ENCODE results near the gene BMI1. TPM values are rescaled to one million over a fixed set of nuclear protein-coding genes. Genes with fewer than 3 reads are reported as not detected.

BMI1 gene
- total RNA-seq, 1 donor from 2014 or later = 59.3 TPM

DNA sequence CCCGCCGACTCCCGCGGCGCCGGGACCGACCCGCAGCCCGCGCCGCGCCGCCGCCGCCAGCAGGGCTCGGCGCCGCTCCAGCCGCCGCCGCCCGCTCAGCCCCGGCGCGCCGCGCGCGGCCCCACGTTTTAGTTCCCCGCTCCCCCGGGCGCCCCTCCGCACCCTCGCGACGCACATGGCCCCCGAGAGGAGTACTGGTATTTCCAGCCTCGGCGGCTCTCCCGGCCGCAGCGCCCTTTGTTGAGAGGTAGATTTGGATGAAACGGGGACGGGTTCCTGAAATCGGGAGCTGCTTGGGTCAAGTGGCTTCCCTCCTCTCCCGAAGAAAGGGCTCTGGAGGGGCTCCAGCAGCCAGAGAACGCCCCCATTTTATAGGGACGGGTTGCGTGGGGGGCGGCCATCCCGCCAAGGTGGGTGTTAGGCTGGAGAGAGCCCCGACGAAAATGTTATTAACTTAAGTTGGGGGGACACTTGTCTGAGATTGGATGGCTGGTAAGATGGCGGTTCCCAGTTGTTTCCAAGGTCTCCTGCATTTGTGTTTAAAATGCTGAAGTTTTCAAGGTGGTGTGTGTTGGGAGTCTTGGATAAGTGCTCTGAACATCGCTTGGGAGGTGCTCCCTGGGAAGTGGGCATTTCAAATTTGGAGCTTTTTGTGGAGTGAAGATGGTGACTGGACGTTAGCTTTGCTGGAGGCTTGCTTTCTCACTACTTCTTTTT is 1.2 kb downstream of the BMI1 start:
- peak overlapping the region; percentile 91 for H3K27ac Mint-ChIP-seq
- DNase-seq (ENCODE audit: low spot score) = peak; percentile 12
- peak overlapping the region; percentile 90 for H3K4me3 Mint-ChIP-seq
- H3K4me1 Mint-ChIP-seq (ENCODE audit: low read depth) = peaks cover 75% of the 10 kb centered on the region
- peaks cover 36% of the 10 kb centered on the region for H3K36me3 Mint-ChIP-seq (ENCODE audit: low read depth)
- intact Hi-C loops (cut with micrococcal nuclease) = loop anchor here (1.0 to 5.0 kb wide), 4 partner anchors 75 to 790 kb away; partner anchors contain the start of genes MLLT10 and PIP4K2A
- H3K27me3 Mint-ChIP-seq (ENCODE audit: insufficient read depth) = peaks cover 32% of the 10 kb centered on the region
- no peaks in the 10 kb centered on the region for H3K9me3 Mint-ChIP-seq

DNA sequence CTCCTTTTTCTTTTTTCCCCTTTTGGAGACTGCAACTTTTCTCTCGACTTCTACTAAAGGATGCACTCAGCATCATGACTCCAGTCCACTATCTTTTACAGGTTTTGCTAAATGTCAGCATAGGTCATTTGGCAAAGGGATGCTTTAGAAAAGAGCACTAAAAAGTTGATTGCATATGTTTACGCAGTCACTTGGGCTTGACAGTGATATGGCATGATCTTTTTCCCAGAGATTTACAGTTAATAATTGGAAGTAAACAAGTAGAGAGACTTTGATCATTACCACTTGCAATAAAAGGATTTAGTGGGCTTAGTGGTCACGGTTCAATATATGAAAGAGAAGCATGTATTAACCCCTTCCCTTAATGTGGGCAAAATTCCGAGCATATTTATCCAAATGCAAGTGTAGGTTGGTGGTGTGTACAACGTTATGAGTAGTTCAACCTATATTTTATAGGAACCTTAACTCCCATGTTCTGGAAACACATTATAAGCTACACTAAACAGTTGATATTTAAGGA is 1.8 kb downstream of the BMI1 start:
- H3K4me1 Mint-ChIP-seq (ENCODE audit: low read depth) = peaks cover 69% of the 10 kb centered on the region
- peak overlapping the region; percentile 90 for H3K4me3 Mint-ChIP-seq
- no peak for DNase-seq (ENCODE audit: low spot score)
- H3K27ac Mint-ChIP-seq = peak overlapping the region; percentile 91
- H3K27me3 Mint-ChIP-seq (ENCODE audit: insufficient read depth) = peaks cover 32% of the 10 kb centered on the region
- intact Hi-C loops (cut with micrococcal nuclease) = loop anchor here (5.0 kb wide), 2 partner anchors 390 to 790 kb away; partner anchors contain the start of genes MLLT10 and PIP4K2A
- H3K9me3 Mint-ChIP-seq = no peaks in the 10 kb centered on the region
- peaks cover 40% of the 10 kb centered on the region for H3K36me3 Mint-ChIP-seq (ENCODE audit: low read depth)

DNA sequence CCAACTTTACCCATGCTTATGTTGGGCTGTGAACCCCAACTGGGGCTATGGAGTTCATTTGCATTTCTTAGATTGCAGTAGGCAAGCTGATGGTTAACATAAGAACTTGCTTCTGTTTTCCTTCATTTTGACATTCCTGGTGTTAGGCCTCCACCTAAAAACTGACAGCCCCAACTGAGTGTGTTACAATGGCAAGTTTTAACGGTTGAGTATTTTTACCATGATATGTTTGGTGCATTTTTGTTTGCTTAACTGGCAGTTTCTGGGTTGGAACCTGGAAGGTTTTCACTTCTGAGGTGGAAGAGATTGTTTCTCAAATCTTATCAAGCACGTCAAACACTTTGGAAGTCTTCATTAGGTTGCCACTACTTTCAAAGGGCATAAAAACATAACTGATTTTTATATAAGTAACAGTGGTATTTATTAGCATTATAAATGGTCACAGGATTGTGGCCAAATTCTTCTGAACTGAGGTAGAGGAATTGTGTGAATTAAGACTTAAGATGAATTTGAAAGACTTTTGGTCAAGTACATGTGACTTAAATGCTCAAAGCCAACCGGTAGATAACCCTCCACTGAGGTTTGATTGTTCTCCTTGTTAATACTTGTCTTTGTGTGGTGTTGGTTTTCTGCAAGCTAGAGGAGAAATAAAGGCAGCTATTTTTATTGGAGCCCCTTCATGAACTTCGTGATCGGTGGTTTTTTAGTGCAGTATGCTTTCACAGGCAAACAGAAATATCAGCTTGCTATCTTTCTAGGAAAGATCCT is 2.8 kb downstream of the BMI1 start:
- H3K27me3 Mint-ChIP-seq (ENCODE audit: insufficient read depth) = peaks cover 32% of the 10 kb centered on the region
- H3K36me3 Mint-ChIP-seq (ENCODE audit: low read depth) = peaks cover 37% of the 10 kb centered on the region

DNA sequence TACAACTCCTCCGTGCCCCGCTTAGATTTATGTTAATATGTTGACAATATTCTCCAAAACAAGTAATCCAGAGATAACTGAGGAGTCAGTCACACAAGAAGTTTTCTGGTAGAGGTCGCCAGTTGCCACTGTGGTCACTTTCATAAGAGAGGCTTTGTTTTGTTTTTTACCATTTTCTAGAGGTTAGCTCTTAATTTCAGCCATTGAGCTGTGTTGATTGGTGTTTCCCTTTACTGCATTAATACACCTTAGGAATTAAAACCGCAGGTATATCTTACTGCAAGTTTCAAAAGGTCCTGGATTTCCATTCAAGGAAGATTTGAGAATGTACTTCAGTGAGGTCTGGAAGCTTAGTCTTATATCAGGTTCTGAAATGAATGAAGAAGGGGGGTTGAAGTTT is 3.5 kb downstream of the BMI1 start:
- Mint-ChIP-seq H3K36me3 (ENCODE audit: low read depth) (peaks cover 37% of the 10 kb centered on the region), H3K9me3 (no peaks in the 10 kb centered on the region), H3K4me1 (ENCODE audit: low read depth) (peaks cover 52% of the 10 kb centered on the region), H3K27me3 (ENCODE audit: insufficient read depth) (peaks cover 32% of the 10 kb centered on the region), H3K4me3 (peak overlapping the region; percentile 90), H3K27ac (peak overlapping the region; percentile 11)
- intact Hi-C loops (cut with micrococcal nuclease) = loop anchor here (2.0 to 5.0 kb wide), 3 partner anchors 322 to 792 kb away; partner anchors contain the start of genes DNAJC1, MLLT10 and PIP4K2A
- DNase-seq (ENCODE audit: low spot score) = no peak

More for the DNA sequence above, 2.8 kb downstream of the BMI1 start:
- peaks cover 59% of the 10 kb centered on the region for H3K4me1 Mint-ChIP-seq (ENCODE audit: low read depth)
- intact Hi-C loops (cut with micrococcal nuclease) = loop anchor here (2.0 to 5.0 kb wide), 3 partner anchors 321 to 791 kb away; partner anchors contain the start of genes DNAJC1, MLLT10 and PIP4K2A
- DNase-seq (ENCODE audit: low spot score) = no peak
- H3K27ac Mint-ChIP-seq = no peak overlapping the region
- no peaks in the 10 kb centered on the region for H3K9me3 Mint-ChIP-seq
- peak overlapping the region; percentile 90 for H3K4me3 Mint-ChIP-seq

DNA sequence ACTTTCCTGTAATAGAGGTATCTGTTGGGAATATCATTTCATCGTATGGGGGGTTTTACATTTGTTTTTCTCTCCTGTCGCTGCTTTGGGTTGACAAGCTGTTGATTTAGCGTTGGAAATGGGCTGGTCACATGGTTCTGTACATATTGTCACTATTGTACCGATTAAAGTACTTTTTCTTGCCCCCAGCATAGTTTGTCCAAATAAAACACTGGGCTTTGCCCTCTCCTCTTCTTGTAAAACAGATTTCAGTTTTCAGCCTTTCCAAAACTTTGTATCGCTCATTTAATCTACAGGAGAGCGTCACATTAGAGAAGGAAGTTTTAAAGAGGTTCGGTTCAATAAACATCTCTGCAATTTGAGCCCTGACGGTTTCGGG is 4.0 kb downstream of the BMI1 start:
- H3K36me3 Mint-ChIP-seq (ENCODE audit: low read depth) = peaks cover 41% of the 10 kb centered on the region
- H3K4me1 Mint-ChIP-seq (ENCODE audit: low read depth) = peaks cover 48% of the 10 kb centered on the region
- H3K9me3 Mint-ChIP-seq = no peaks in the 10 kb centered on the region
- peaks cover 34% of the 10 kb centered on the region for H3K27me3 Mint-ChIP-seq (ENCODE audit: insufficient read depth)
- H3K4me3 Mint-ChIP-seq = peak overlapping the region; percentile 90
- H3K27ac Mint-ChIP-seq = peak overlapping the region; percentile 76
- intact Hi-C loops (cut with micrococcal nuclease) = loop anchor here (1.0 to 5.0 kb wide), 5 partner anchors 8 to 793 kb away; partner anchors contain the start of genes DNAJC1, MLLT10 and PIP4K2A
- DNase-seq (ENCODE audit: low spot score) = no peak

DNA sequence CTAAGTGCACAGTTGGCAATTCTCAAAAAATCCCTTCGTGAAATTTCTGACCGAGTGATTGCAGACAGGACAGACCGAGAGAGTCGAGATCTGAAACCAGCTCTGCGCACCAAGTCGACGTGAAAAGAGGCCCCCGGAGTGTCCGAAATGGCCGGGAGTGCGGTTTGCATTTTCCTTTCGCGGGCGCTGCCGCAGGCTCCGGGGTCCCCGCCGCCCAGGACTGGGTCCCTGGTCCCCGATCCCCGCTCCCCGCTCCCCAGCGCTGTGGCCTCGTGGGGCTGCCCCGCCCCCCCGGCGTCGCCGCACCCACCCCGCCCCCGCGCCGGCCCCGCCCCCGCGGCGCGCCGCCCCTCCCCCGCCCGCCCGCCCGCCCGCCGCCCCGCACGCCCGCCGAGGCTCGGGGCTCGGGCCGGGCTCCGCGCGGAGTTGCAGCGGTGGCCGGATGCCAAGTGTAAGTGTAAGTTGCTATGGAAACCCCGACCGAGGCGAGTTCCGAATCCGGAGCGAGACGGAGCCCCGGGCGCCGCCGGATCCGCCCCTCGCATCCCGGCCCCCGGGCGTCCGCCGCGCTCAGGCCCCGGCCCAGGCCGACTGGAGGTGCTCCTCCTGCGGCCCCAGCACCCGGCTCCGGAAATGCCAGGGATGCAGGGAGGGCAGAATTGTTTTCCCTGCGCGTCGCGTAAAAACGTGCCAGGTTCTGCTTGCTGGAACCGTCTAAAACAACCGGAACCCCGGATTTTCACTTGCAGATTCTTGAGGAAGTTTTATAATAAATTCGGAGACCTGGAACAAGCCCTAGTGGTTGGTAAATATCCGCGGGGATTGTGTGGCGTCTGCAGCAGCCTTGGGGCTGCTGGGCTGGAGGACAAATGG is 4.6 kb downstream of the BMI1 start:
- H3K36me3 Mint-ChIP-seq (ENCODE audit: low read depth) = peaks cover 40% of the 10 kb centered on the region
- DNase-seq (ENCODE audit: low spot score) = peak; percentile 66
- H3K9me3 Mint-ChIP-seq = no peaks in the 10 kb centered on the region
- H3K27me3 Mint-ChIP-seq (ENCODE audit: insufficient read depth) = peaks cover 32% of the 10 kb centered on the region
- H3K4me1 Mint-ChIP-seq (ENCODE audit: low read depth) = peaks cover 43% of the 10 kb centered on the region
- H3K4me3 Mint-ChIP-seq = peak overlapping the region; percentile 90
- intact Hi-C loops (cut with micrococcal nuclease) = loop anchor here (1.0 to 2.0 kb wide), 3 partner anchors 8 to 323 kb away; partner anchors contain the start of gene DNAJC1
- peak overlapping the region; percentile 76 for H3K27ac Mint-ChIP-seq

DNA sequence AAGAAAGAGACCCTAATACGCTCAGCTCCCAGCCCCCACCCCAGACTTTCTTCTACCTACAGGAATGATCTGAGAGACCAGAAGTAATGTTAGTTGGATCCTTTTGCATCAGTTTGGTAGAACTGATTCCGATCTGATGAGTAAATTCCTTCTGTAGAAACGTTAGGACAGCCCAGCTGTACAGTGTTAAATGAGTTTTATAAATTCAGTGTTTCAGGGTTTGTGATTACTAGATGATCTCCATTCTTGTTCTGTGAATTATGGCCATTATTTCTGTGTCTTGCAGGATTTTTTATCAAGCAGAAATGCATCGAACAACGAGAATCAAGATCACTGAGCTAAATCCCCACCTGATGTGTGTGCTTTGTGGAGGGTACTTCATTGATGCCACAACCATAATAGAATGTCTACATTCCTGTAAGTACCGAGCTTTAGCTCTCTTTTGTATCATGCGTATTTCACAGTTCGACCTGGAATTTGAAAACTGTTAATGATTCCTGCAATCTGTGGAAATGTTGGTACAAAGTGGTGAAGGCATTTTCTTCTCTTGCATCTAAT is 5.3 kb downstream of the BMI1 start:
- Mint-ChIP-seq H3K27me3 (ENCODE audit: insufficient read depth) (peaks cover 32% of the 10 kb centered on the region), H3K27ac (peak overlapping the region; percentile 55), H3K9me3 (no peaks in the 10 kb centered on the region), H3K4me1 (ENCODE audit: low read depth) (peaks cover 43% of the 10 kb centered on the region), H3K4me3 (peak overlapping the region; percentile 74), H3K36me3 (ENCODE audit: low read depth) (peaks cover 40% of the 10 kb centered on the region)
- no peak for DNase-seq (ENCODE audit: low spot score)
- intact Hi-C loops (cut with micrococcal nuclease) = no loop called here

DNA sequence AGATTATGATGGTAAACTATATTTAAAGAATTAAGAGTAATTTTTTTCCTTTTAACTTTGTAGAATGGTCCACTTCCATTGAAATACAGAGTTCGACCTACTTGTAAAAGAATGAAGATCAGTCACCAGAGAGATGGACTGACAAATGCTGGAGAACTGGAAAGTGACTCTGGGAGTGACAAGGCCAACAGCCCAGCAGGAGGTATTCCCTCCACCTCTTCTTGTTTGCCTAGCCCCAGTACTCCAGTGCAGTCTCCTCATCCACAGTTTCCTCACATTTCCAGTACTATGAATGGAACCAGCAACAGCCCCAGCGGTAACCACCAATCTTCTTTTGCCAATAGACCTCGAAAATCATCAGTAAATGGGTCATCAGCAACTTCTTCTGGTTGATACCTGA is 8.3 kb downstream of the BMI1 start:
- intact Hi-C loops (cut with micrococcal nuclease) = no loop called here
- Mint-ChIP-seq H3K36me3 (ENCODE audit: low read depth) (peaks cover 43% of the 10 kb centered on the region), H3K9me3 (peaks cover 4% of the 10 kb centered on the region), H3K27ac (no peak overlapping the region), H3K4me3 (no peak overlapping the region), H3K4me1 (ENCODE audit: low read depth) (peaks cover 42% of the 10 kb centered on the region), H3K27me3 (ENCODE audit: insufficient read depth) (peaks cover 16% of the 10 kb centered on the region)
- DNase-seq (ENCODE audit: low spot score) = no peak

DNA sequence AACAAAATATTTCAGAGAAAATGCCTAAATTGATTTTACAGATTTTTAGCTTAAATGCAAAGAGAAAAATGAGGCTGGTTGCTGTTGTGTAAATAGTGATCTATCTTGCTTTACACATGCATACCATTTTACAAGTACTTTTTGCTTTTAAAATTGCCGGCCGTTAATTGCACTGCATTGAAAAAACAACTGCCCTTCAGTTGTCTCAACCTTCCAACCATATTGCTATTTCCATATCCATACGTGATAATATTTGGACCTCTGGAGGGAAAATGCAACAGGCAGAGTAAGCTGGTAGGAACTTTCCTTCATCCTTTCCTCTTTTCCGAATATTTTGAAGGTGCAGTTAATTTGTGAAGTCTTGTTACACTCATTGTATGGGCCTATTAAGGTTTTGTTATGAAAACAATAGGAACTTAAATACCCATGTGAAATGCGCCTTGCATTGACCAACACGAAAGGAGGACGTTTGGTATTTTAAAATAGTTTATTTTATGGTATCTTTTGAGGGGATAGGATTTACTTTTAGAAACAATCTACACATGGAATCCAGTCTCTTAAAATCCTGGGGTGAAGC is 11.3 kb downstream of the BMI1 start:
- Mint-ChIP-seq H3K4me3 (no peak overlapping the region), H3K9me3 (peaks cover 4% of the 10 kb centered on the region), H3K27ac (no peak overlapping the region), H3K36me3 (ENCODE audit: low read depth) (peaks cover 30% of the 10 kb centered on the region), H3K4me1 (ENCODE audit: low read depth) (peaks cover 24% of the 10 kb centered on the region), H3K27me3 (ENCODE audit: insufficient read depth) (peaks cover 17% of the 10 kb centered on the region)
- intact Hi-C loops (cut with micrococcal nuclease) = no loop called here
- DNase-seq (ENCODE audit: low spot score) = no peak

DNA sequence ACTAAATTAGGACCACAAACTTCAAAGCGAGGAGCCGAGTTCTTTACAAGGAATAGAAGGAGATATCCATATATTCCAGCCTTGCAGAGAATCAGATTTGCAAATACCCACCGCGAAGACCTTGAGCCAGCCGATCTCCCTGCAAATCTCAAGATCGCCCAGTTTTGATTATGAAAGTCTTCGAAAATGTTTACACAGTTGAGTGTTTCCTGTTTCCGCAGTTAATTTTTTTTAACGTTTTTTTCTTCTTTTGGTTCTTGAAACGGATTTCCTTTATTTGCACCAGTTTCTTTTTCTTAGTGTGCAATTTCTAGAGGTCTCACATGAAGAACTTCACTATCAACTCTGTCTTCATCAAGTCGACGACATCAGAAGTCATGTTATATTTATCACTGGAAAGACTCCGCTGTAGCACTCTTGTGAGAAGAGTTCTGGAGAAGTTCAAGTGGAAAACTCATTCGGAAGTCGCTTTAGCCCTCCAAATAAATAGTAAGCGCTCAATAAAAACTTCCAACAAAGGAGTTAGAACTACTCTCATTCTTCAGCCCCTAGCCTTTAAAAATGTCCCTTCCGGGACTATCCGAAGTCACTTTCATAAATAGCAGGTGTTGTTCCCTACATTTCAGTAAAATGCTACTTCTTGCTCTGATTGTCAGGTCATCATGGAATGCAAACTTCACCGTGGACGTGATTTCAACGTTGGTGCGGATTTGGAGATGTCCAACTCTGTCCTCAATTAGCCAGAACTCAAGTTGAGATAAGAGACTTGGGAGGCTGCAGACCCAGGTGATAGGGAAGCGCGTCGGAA is 12.5 kb downstream of the BMI1 start:
- H3K36me3 Mint-ChIP-seq (ENCODE audit: low read depth) = peaks cover 24% of the 10 kb centered on the region
- peaks cover 4% of the 10 kb centered on the region for H3K9me3 Mint-ChIP-seq
- peak overlapping the region; percentile 74 for H3K4me3 Mint-ChIP-seq
- H3K27me3 Mint-ChIP-seq (ENCODE audit: insufficient read depth) = peaks cover 29% of the 10 kb centered on the region
- H3K4me1 Mint-ChIP-seq (ENCODE audit: low read depth) = peaks cover 32% of the 10 kb centered on the region
- intact Hi-C loops (cut with micrococcal nuclease) = loop anchor here (1.0 kb wide), 1 partner anchor 8 kb away; no protein-coding TSS in a partner anchor
- no peak for DNase-seq (ENCODE audit: low spot score)
- peak overlapping the region; percentile 79 for H3K27ac Mint-ChIP-seq

DNA sequence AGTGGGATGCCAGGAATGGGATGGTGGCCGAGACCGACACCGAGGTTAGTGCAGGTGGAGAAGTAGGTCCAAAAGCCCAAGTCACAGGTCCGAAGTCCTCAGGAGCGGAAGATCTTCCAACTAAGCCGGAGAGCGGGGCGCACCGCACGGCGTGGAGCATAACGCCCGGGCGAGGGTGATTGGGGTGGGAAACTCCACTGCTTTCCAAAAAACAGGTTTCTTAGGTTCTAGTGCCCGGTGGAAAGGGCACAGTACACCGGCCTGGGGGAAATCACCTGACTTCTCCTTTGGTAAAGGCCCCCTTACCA is 13.0 kb downstream of the BMI1 start:
- no peak for DNase-seq (ENCODE audit: low spot score)
- Mint-ChIP-seq H3K9me3 (peaks cover 4% of the 10 kb centered on the region), H3K4me3 (peak overlapping the region; percentile 74), H3K36me3 (ENCODE audit: low read depth) (peaks cover 24% of the 10 kb centered on the region), H3K4me1 (ENCODE audit: low read depth) (peaks cover 38% of the 10 kb centered on the region), H3K27ac (peak overlapping the region; percentile 79), H3K27me3 (ENCODE audit: insufficient read depth) (peaks cover 34% of the 10 kb centered on the region)
- intact Hi-C loops (cut with micrococcal nuclease) = loop anchor here (1.0 kb wide), 1 partner anchor 9 kb away; no protein-coding TSS in a partner anchor
